Calu3 (cell line): ENCODE results near the gene SCTR. TPM values are rescaled to one million over a fixed set of nuclear protein-coding genes. Genes with fewer than 3 reads are reported as not detected.

ENCODE experiments used
- BruUV-seq: library from RNA; stranded (reverse); fragments of 400-500 nt; replicated peaks from 2 replicates; lab custom pipeline; 2021; lab: Mats Ljungman, UMichigan
- CTCF ChIA-PET: fragments of 300-600 bp; sonication (Branson Sonifier 250); formaldehyde crosslinking; loops from one replicate; lab custom pipeline; 2022; ENCODE audit warnings: antibody characterized with exemption; lab: Charles Lee
- DNase-seq: peaks from one replicate; pipeline ENCODE4 v3.0.0; 2022
- H3K27ac Mint-ChIP-seq: one replicate; pipeline ENCODE4 v1.8.0; 2022; ENCODE audit warnings: mixed read lengths; ENCODE audit not compliant: unreplicated experiment
- H3K27me3 Mint-ChIP-seq: one replicate; pipeline ENCODE4 v1.8.0; 2022; ENCODE audit warnings: mixed read lengths; ENCODE audit not compliant: unreplicated experiment
- H3K36me3 Mint-ChIP-seq: one replicate; pipeline ENCODE4 v1.8.0; 2022; ENCODE audit warnings: mild to moderate bottlenecking, moderate library complexity, mixed read lengths; ENCODE audit not compliant: insufficient read depth, unreplicated experiment
- H3K4me1 Mint-ChIP-seq: one replicate; pipeline ENCODE4 v1.8.0; 2022; ENCODE audit warnings: mild to moderate bottlenecking, low read depth, mixed read lengths; ENCODE audit not compliant: unreplicated experiment
- H3K4me3 Mint-ChIP-seq: one replicate; pipeline ENCODE4 v1.8.0; 2022; ENCODE audit warnings: mild to moderate bottlenecking, low read depth, moderate library complexity, mixed read lengths; ENCODE audit not compliant: unreplicated experiment
- H3K9me3 Mint-ChIP-seq: one replicate; pipeline ENCODE4 v1.8.0; 2022; ENCODE audit warnings: low read depth, mixed read lengths; ENCODE audit not compliant: unreplicated experiment
- intact Hi-C: fragments of 100-400 bp; cut with micrococcal nuclease; formaldehyde crosslinking; loops from one replicate; pipeline ENCODE4 v1.10.0; 2022; ENCODE audit not compliant: unreplicated experiment
- total RNA-seq: library from RNA; stranded (reverse); gene quantifications from 2 replicates; pipeline ENCODE4 v1.2.3, GENCODE V29; 2022
- TF ChIP-seq, protein P1 (sequence below): fragments of 200-600 bp; IDR thresholded peaks from one replicate; pipeline ENCODE4 v1.8.0; 2022; ENCODE audit warnings: antibody characterized with exemption; ENCODE audit not compliant: unreplicated experiment

SCTR gene
- total RNA-seq, 1 experiment from 2014 or later: 0.85 TPM

DNA sequence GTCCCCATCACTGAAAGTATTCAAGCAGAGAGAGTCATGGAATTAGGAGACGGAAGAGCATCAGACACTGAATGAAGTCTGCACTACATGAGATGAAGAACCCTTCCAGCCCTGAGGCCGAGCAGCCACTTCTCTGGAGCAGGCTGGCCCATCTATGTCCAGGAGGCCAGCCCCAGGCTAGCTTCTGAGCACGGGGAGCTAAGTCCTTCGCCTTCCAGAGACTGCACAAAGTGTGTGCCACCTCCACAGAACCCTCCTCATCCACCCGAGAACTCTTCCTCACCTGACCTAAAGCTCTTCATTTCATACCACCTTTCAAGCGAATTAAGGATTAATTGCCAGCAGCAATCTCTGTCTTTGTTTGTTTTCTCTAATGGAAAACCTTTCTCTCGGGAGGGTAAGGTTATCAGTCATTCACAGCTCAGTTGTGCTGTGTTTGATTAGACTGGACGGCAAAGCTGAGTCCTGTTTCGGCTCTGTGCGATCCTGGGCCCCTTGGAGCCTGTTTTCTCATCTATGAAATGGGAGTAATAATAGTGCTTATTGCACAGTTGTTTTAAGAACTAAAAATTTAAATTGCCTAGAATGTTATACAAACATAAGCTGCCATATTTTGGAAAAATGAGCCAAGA lies 38.0 kb downstream of the SCTR start:
- H3K4me1 Mint-ChIP-seq: peaks cover 77% of the 10 kb centered on the region
- peak overlapping the region; percentile 3 for H3K4me3 Mint-ChIP-seq
- CTCF ChIA-PET: interaction anchor here (1.6 to 1.8 kb wide), 2 partner anchors 10 kb away, joined by 7 to 12 read pairs; no protein-coding TSS in a partner anchor
- peak overlapping the region; percentile 58 for H3K27ac Mint-ChIP-seq
- no TSS peak for BruUV-seq
- no peak for DNase-seq
- TF ChIP-seq, protein P1, sequence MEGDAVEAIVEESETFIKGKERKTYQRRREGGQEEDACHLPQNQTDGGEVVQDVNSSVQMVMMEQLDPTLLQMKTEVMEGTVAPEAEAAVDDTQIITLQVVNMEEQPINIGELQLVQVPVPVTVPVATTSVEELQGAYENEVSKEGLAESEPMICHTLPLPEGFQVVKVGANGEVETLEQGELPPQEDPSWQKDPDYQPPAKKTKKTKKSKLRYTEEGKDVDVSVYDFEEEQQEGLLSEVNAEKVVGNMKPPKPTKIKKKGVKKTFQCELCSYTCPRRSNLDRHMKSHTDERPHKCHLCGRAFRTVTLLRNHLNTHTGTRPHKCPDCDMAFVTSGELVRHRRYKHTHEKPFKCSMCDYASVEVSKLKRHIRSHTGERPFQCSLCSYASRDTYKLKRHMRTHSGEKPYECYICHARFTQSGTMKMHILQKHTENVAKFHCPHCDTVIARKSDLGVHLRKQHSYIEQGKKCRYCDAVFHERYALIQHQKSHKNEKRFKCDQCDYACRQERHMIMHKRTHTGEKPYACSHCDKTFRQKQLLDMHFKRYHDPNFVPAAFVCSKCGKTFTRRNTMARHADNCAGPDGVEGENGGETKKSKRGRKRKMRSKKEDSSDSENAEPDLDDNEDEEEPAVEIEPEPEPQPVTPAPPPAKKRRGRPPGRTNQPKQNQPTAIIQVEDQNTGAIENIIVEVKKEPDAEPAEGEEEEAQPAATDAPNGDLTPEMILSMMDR: no peak
- peaks cover 17% of the 10 kb centered on the region for H3K36me3 Mint-ChIP-seq
- no peaks in the 10 kb centered on the region for H3K27me3 Mint-ChIP-seq
- H3K9me3 Mint-ChIP-seq: no peaks in the 10 kb centered on the region
- intact Hi-C loops: loop anchor here (5.0 kb wide), 1 partner anchor 66 kb away; no protein-coding TSS in a partner anchor

DNA sequence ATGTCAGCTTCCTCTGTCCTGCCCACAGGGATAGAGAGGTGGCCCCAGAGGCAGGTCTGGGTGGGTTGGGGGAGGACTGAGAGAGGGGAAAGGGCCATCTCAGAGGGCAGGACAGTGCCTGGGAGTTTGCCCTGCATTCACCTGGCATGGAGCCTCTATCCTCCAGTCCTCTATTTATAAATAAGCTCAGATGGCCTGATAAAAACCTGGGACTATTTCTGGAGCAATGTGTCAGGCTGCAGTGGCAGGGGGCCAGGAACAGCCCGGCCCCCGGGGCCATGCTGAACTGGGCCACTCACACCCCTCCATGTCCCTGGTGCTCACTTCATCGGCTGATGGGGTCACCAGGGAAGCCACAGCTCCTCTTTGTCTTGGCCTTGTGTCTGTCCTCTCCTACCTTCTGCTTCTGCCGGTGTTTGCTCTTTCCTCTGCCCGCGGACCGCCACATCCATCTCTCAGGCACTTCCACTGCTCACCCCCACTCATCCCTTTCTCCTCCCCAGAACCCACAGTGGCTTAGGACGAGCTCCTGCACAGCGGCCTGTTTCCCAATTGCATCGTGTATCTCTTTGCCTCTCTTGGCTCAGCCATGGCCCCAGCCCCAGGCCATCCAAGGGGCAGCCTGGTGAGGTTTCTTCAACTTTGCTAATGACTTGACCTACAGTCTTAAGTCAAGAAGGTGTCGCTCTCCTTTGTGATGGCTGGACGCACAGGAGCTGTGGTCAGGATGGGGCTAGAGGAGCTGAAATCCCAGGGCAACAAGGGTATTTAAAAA lies 38.8 kb downstream of the SCTR start:
- Mint-ChIP-seq H3K27ac (no peak overlapping the region), H3K4me3 (no peak overlapping the region), H3K9me3 (no peaks in the 10 kb centered on the region), H3K36me3 (peaks cover 17% of the 10 kb centered on the region), H3K27me3 (no peaks in the 10 kb centered on the region), H3K4me1 (peaks cover 69% of the 10 kb centered on the region)
- TF ChIP-seq, protein P1: no peak
- no TSS peak for BruUV-seq
- no peak for DNase-seq
- CTCF ChIA-PET: interaction anchor here (1.8 kb wide), 1 partner anchor 9 kb away, joined by 7 read pairs; no protein-coding TSS in a partner anchor
- intact Hi-C loops: loop anchor here (5.0 kb wide), 1 partner anchor 67 kb away; no protein-coding TSS in a partner anchor

DNA sequence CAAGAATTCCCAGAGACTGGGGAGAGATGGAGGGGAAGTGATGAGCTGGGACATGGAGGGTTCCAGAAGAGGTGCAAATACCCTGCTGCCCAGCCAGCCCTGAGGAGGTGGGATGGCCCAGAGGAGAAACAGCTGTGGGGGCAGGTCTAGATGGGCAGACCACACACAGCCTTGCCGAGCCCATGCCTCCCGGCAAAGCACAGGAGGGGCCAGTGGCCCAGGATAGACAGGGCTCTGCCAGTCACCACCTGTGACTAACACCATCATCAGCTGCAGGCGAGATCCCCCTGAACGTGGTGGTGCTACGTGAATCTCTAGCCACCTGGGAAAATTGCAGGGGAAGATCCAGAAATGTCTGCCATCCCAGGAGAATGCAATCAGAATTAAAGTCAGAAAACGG lies 39.4 kb downstream of the SCTR start:
- TF ChIP-seq, protein P1: no peak
- H3K27ac Mint-ChIP-seq: no peak overlapping the region
- H3K36me3 Mint-ChIP-seq: peaks cover 17% of the 10 kb centered on the region
- intact Hi-C loops: loop anchor here (5.0 kb wide), 1 partner anchor 67 kb away; no protein-coding TSS in a partner anchor
- no peak for DNase-seq
- peaks cover 63% of the 10 kb centered on the region for H3K4me1 Mint-ChIP-seq
- no peak overlapping the region for H3K4me3 Mint-ChIP-seq
- CTCF ChIA-PET: interaction anchor here (1.8 kb wide), 1 partner anchor 9 kb away, joined by 7 read pairs; no protein-coding TSS in a partner anchor
- no TSS peak for BruUV-seq
- H3K27me3 Mint-ChIP-seq: no peaks in the 10 kb centered on the region
- no peaks in the 10 kb centered on the region for H3K9me3 Mint-ChIP-seq

DNA sequence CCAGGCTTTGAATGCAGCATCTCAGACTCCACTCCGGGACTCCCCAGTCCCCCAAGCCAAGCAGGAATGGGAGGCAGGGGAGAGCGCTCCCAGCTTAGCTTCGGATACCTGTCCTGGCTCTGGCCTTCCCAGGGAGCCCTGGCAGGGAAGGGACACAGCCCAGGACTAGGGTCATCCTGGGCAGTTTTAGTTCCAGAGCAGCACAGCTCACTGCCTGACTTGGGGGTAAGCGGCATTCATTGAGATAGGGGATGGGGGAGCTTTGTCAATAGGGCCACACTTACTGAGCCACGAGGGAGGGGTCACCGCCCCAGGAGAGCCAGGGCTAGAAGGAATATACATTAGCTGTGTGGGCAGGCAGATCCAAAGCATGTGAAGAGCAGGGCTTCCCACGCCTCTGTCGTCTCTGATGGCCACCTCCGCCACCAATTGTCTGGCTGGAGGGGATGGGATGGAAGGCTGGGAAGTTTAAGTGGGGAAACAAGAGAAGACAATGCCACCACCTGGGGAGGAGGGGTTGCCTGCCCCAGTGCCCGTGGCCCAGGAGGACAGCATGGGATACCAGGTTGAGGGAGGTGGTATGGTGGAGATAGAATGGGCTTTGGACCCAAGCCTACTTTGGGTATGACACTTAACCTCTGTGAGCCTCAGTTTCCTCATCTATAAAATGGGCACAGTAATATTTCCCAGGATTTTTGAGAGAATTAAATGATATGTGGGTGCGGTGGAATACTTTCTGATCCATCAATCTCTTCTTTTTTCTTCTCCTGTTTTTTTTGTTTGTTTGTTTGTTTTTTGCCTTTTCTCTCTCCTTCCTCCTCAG lies 40.2 kb downstream of the SCTR start:
- no peaks in the 10 kb centered on the region for H3K27me3 Mint-ChIP-seq
- no peak overlapping the region for H3K27ac Mint-ChIP-seq
- H3K36me3 Mint-ChIP-seq: peaks cover 17% of the 10 kb centered on the region
- no peak overlapping the region for H3K4me3 Mint-ChIP-seq
- DNase-seq: no peak
- intact Hi-C loops: no loop called here
- H3K4me1 Mint-ChIP-seq: peaks cover 55% of the 10 kb centered on the region
- CTCF ChIA-PET: no interaction called here
- no peaks in the 10 kb centered on the region for H3K9me3 Mint-ChIP-seq
- BruUV-seq: no TSS peak
- TF ChIP-seq, protein P1: no peak
